ENCODE measurements around the gene TTL.
"Not testable (repeated sequence)": the region's sequence is repeated elsewhere in the genome, so short reads cannot be mapped to it uniquely, and the experiment has no call there.

- peak in 4 of 6 experiments; percentile 16 to 43 (median 28) for TF ChIP-seq CTCF (IDR thresholded peaks at IDR 0.05)
- not testable (repeated sequence) for TF ChIP-seq POLR2A (IDR thresholded peaks at IDR 0.05)
Measured at GRCh38 chr2:112500850-112501484, 19.0 kb downstream of the TTL start.
